Measurements from ENCODE around the gene CYTH2.

- TF ChIP-seq EZH2phosphoT487 (IDR thresholded peaks at IDR 0.05; ENCODE audit: borderline replicate concordance) (no peak), CTCF (conservative IDR thresholded peaks at IDR 0.05; ENCODE audit: low read length) (no peak)
Measured at GRCh38 chr19:48465215-48465614, 4.0 kb upstream of the CYTH2 start.

All from Loucy (cell line).